Hypothalamus (tissue), 51 donors: ENCODE measurements around the gene FBXO48.

ENCODE experiments used
- DNase-seq, 51 donors: peaks; one replicate each; lab custom pipeline; 2025; lab: John Stamatoyannopoulos, UW

The FBXO48 gene

DNA sequence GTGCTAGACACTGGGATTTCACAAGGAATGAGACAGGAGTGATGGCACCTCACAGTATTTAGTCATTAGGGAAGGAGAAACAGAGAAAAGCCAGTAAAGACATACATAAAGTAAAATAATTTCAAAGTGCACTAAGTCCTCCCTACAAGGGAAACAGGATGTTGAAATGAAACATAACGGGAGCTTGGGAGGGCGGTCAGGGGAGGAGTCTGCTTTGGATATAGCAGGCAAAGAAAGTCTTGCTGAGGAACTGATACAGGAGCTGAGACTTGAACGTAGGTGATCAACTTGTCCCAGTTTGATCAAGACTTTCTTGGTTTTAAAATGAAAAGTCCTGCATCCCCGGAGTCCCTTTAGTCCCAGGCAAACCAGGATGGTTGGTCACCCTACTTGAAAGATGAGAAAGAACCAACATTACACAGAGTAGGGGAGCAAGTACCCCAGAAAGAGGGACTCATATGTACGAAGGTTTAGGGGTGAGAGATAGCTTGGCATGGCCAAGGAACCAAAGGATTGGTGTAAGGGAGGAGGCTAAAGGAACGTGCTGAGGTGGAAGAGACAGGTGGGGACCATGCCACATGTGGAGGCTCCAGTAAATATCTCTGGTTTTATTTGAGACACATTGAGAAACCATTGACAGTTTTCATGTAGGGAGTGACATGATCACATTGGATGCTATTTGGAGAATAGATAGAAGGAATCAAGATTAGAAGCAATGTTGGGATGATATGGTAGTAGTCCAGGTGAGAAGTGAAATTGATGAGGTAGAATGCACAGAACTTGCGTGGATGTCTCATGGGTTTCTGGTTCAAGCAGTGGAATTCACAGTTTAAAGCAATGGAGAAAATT lies 28.4 kb downstream of the FBXO48 start:
- DNase-seq, result no peak

DNA sequence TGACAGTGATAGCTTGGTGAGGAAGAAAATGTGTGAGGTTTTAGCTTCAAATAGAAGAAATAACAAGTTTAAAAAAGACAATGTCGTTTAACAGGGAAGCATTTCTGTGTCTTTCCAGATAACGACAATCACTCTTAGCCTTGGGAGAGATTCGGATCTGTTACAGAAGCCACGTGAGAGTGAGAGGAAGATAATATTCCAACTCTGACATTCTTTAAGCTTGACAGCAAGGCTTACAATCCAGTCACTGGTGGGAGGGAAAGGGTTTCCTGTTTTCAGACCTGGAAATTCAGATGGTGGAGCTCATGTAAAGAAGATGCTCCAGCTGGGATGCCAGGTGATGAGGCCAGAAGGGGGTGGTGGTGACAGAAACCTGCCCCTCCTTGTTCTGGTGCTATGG lies 30.8 kb downstream of the FBXO48 start:
- DNase-seq, result no peak

DNA sequence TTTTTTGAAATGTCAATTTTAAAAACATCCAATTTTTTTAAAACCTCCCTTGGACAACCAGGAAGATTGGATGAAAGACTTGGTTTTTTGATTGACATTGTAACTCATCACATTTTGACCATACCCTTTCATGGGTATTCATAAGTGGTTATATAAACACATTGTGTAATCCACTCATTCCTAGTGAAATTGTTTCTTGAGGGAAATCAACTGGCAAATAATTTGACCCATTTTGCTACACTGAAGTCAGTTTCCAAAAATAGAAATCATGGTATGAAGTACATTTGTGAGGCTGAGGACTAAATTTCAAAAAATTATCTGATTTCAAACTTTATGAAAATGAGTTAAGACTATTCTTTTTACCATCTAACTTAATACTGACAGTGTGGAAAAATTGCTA lies 31.5 kb downstream of the FBXO48 start:
- DNase-seq, result no peak

DNA sequence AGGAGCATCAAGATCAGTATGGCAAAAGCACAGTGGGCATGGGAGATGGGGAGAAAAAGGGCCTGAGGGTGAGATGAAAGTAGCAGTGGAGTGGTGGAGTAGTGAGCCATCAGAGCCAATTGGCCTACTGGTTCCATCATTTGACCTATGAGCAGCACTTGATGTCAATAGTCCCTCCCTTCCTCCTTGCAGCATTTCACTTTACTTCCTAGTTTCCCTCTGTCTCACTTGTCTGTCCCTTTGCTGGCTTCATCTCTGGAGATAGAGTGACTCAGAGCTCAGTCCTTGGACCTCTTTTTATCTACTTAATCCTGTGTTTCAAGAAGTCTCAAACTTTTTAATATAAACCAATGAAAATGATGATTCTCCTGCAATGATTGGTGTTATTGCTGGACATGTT lies 32.1 kb downstream of the FBXO48 start:
- no peak for DNase-seq

DNA sequence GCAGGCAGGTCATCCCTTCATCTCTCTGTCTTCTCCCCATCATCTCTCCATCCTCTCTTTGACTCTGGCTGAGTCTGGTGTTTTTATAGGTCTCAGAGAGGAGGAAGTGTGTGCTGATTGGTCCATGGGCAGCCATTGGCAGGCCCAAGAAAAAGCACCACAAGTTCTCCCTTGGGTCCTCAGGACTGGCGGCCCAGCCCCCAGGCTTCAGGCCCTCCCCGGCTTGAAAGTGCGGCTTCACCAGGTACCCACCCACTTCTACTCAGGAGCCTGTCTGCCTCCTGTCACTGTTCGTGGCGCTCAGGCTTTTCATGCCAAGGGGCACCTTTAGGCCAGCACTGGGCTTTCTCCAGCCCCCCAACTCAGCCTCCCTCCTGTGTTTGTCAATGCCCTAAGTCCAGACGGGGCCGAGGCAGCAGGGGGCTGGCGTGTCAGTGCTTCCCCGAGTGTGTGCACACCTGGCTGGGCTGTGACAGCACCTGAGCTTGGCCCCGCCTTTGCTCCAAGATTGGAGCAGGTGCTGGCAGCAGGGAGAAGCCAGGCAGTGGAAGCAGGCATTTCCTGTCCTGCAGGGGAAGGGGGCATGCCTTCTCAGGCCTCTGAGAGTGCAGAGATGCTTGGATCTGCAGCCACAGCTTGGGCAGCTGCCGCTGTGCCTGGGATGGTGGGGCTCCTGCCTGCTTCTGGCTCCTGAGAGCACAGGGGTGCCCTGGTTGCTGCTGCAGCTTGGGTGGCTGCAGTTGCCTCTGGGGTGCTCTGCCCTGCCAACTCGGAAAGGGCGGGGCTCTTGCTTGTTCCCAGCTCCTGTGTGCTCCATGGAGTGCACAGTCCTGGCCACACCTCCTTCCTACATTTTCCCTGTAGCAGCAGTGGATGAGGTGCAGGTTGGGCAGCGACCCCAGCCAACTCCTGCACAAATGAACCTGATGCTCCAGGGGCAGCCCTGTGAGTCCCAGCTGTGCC lies 34.1 kb downstream of the FBXO48 start:
- no peak for DNase-seq

DNA sequence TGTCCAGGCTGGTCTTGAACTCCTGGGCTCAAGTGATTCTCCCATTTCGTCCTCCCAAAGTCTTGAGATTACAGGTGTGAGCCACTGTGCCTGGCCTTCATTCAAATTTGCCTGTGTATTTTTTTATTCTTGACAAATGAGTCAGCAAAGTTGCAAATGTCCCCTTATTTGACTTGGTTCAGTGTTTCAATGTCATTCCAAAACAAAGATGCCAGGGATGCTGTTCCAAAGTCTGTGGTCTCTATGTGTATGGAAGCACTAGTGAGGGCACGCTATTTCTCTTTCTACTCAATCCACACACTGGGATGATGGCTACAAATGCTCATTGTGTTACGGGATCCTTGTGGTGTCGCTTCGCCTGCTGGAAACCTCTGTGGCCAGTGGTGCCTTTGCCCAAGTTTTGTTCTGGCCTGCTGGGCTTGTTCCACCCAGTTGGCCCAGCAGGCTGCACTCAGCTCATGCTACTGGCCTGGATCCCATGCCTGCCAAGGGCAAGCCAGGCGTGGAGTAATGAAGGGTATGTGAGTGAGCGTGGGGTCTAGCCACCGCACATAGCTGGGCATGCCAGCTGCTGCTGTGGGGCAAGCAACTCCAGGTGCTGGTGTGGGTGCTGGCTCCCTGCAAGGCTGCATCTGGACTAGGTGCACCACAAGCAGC lies 35.6 kb downstream of the FBXO48 start:
- DNase-seq, result no peak

DNA sequence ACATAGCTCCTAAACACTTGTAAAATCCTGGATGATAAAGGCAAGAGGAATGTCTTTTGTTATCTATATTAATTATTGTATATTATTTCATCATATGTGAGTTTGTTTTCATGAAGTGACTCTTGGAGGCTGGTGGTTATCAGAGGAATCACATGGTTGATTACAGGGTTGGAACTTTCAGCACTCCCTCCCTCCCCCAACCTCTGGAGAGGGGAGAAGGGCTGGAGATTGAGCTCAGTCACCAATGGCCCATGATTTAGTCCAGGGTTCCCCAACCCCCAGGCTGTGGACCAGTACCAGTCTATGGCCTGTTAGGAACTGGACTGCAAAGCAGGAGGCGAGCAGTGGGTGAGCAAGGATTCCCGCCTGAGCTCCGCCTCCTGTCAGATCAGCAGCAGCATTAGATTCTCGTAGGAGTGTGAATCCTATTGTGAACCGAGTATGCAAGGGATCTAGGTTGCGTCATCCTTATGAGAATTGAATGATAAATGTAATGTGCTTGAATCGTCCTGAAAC lies 37.7 kb downstream of the FBXO48 start:
- no peak for DNase-seq

DNA sequence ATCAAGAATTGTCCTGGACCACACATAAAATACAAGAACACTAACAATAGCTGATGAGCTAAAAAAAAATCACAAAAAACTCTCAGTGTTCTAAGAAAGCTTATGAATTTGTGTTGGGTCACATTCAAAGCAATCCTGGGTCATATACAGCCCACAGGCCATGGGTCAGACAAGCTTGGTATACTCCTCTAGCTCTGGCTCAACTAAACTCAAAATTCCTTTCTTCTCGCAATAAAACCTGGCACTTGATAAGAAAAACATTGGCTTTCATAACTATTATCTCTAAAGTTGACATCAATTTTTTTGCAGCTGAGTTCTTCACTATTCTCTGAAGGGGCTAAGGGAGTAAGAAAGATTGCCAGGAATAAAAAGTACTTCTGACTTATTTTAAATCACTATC lies 38.3 kb downstream of the FBXO48 start:
- no peak for DNase-seq

DNA sequence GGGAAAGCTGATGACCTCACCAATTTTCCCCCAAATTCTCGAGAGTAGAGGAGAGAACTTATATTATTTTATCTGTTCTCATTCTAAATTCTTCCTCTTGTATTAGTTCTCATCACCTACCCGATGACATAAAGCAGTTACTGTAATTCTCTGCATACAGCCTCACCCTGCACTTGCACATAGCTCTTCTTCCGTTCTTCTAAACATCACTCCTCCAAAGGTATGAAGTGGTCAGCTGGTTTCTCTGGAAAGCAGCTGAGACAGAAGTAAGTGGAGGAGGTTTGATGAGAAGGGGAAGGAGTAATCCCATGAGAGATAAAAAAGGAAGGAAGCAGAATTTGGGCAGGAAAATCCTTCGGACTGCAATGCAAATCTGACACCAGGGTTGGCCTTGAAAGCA lies 39.0 kb downstream of the FBXO48 start:
- no peak for DNase-seq

DNA sequence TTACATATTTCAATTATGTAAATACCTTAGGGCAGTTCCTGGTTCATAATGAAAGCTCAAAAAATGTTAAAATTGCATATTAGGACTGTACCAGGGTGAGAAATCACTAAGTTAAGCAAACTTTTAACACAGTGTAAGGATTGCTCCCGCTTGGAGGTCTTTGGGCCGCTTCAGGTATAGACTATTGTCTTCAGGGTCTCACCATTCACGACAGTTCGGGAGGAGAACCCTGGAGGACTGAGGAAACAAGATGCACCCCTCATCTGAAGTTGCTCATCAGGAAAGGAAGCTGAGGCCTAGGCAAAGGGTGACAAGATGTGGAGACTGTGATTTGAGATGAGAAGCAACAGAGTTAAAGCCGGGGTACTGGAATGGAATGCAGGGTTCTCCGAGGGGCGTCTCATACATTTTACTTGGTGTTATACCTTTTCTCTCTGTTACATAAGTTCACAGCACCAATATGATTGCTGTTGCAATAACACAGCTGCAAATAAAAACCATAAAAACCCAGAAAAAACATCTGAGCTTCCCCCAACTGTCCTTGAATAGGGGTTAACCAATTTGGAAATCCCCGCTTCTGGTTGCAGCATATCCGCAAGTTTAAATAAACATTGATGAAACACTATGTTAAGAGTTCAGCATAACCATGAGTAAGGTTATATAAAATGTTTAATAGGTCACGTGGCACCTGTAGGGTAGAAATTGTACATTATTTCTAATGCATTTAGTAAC lies 40.1 kb downstream of the FBXO48 start:
- DNase-seq, result no peak

DNA sequence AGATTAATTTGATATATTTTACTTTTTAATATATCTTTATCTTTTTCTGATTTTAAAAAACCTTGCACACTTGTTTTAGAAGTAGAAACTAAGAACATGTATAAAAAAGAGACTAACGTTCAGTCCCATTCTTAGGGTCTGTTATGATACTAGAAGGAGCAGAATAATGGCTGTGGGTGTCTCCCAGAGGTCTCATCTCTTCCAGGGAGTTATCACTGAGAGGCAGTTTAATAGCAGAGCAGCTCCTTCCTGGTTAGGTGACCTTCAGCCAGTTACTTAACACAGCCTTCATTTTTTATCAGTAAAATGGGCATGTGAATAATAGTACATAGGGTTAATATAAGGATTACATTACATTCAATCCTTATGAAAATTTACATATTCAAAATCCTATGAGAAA lies 40.6 kb downstream of the FBXO48 start:
- no peak for DNase-seq

DNA sequence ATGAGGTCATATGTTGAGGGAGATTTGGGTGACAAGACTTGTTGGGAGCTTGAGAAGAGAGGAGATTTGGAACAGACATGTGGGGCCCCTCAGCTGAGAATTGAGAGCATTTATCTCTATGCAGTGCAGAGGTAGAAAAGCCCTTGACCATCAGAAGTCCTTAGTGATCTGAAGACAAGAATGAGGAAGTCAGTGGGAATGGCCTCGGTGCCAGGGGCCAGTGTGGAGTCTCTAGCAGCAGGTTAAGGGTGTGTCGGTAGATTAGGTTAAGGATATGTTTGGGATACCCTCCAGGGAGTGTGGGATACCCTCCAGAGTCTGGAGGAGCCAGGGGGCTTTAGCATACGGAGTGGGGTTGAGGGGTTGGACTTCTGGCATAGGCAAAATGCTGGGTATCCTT lies 41.6 kb downstream of the FBXO48 start:
- DNase-seq, result no peak

DNA sequence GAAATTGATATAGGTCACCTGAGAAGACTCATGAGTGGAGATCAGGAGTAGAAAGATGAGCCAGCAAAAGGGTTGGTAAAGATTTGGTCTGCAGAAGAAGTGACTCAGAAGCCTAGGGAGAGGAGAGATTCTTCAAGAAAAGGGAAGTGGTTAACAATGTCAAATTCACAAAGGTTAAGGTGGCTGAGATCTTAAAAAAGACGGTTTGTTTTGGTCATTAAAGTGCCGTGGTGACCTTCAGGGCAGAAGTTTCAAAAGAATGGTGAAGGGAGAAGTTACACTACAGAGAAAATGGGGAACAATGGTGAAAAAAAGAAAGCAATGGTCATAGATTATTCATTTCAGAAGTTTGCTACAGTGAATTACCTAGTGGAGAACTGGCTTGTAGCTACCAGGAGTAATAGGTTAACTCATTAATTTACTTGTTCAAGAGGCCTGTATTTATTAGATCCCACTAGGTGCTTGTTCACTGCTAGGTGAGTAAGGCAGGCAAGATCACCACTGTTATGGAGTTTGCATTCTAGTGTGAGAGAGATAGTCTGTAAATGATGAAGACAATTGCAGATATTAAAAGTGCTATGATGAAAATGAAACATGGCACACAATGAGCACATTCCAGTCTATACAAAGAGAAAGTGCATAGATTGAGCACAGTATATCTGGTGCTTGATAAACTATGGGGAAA lies 43.0 kb downstream of the FBXO48 start:
- no peak for DNase-seq

DNA sequence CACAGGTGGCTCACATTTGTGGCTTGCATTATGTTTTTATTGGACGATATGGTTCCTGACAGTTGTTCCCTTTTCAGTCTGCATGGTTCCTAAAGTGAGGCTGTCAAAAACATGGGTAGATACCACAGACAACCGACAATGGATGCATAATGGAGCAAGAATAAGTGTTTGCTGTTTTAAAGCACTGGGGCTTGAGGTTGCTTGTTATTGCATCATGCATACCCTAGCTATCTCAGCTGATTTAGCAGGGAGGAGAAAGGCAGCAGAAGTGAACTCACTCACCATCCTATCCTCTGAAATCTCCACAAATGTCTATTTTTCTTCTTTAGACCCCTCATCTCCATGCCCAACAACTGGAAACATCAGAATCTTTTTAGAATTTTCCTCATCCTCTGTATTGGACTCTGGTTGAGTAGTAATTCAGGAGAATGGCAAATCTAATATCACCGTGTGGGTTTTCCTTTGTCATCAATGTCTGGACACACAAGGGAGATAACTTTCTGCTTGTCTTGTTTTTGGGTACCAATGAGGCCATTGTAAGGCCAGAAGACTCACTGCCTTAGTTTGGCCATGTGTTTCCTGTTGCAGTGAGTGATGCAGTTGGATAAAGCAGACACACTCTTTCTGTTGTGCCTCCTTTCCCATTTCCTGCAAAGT lies 46.7 kb downstream of the FBXO48 start:
- DNase-seq, result no peak

DNA sequence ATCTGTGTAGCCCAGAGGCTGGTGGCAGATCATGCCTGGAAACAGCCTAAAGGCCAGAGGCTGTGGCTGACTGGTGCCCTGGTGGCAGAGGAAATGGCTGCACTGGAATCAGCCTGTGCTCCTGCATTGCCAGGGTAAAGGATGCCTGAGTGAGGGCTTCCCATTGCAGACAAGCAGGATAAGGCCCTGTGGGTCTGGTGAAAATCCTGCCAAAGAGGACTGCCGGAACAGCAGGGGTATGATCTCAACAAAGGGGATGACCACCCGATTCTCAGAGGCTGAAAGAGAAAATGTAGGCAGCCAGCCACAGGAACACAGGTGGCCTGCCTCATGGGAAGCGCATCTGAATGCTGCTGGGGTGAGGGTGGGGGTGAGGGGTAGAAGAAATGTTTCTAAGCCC lies 48.2 kb downstream of the FBXO48 start:
- no peak for DNase-seq

DNA sequence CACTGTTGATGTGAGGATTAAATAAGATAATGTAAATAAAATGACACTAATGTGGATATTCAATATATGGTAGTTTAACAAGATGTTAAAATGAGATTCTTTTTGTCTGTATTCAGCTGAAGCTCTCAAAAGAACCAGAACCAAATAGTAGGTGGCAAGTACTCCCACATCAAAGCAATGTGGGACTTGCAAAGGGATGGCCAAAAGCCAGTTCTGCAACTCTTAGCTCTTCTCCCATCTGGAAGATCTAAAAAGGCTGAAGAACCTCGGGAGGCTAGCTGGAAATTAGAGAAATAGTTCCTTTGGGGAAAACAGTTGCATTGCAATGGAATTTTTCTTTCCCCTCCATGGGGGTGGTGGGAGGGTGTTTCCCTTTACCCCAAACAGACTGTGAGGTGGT lies 48.7 kb downstream of the FBXO48 start:
- DNase-seq, result no peak

DNA sequence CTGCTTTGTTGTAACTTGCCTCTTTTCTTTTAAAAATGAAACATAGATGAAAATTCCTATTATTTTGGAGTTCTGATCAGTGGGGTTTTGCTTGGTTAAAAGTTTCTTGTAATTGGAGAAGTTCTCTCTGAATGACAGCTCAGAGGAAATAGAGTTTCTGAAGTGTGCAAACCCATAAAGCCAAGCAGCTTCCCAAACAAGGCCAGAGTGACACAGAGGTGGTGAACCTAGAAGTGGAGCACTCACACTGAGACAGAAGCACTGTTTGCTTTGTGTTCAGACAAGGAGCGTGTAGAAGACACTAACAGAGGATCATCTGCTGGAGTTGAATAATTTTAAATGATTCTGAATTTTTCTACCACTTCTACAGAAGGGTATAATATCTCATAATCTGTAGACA lies 49.2 kb downstream of the FBXO48 start:
- DNase-seq, result no peak

DNA sequence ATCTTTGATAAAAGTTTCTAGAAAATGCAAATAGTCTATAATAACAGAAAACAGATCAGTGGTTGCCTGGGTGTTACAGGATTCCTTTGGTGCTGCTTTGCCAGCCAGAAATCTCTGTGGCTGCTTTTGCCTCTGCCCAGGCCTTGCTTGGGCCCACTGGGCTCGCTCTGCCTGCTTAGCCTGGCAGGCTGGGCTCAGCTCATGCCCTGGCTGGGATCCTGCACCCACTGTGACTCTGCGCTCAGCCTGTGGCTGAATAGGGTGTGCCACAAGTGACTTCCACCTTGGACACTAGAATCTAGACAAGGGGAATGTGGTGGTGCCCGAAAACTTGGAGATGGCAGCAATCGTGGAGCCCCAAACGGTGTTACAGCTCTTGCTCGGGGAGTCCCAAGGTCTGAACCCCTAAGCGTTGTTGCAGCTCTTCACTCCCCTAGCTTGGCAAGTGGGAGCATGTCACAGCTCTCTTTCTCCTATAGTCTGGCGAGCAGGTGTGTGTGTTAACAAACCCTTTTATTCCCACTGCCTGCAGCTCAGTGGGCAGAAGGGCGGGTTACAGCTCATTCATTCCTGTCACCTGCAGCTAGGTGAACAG lies 50.9 kb downstream of the FBXO48 start:
- DNase-seq, result no peak

DNA sequence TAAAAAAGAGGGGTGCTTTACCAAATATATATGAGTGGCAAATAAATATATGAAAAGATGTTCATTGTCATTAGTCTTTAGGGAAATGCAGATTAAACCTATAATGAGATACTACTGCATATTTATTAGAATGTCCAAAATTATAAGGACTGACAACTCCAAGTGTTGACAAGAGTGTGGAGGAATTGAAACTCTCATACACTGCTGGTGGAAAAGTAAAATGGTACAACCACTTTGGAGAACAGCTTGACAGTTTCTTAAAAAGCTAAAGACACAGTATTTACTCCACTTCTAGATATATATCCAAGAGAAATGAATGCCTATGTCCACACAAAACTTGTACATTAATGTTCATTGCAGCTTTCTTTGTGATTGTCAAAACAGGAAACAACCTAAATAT lies 51.6 kb downstream of the FBXO48 start:
- DNase-seq, result no peak
